HG02840 (cell line): ENCODE data around the gene ARSG.
"Not testable (repeated sequence)": the region's sequence is repeated elsewhere in the genome, so short reads cannot be mapped to it uniquely, and the experiment has no call there.

ENCODE experiments used
- ATAC-seq: cut with Tn5 transposase; IDR thresholded peaks from one replicate; pipeline ENCODE4 v1.9.1; 2021; ENCODE audit warnings: mild to moderate bottlenecking, moderate library complexity, moderate number of reproducible peaks; ENCODE audit not compliant: unreplicated experiment, low FRiP score

The ARSG gene

DNA sequence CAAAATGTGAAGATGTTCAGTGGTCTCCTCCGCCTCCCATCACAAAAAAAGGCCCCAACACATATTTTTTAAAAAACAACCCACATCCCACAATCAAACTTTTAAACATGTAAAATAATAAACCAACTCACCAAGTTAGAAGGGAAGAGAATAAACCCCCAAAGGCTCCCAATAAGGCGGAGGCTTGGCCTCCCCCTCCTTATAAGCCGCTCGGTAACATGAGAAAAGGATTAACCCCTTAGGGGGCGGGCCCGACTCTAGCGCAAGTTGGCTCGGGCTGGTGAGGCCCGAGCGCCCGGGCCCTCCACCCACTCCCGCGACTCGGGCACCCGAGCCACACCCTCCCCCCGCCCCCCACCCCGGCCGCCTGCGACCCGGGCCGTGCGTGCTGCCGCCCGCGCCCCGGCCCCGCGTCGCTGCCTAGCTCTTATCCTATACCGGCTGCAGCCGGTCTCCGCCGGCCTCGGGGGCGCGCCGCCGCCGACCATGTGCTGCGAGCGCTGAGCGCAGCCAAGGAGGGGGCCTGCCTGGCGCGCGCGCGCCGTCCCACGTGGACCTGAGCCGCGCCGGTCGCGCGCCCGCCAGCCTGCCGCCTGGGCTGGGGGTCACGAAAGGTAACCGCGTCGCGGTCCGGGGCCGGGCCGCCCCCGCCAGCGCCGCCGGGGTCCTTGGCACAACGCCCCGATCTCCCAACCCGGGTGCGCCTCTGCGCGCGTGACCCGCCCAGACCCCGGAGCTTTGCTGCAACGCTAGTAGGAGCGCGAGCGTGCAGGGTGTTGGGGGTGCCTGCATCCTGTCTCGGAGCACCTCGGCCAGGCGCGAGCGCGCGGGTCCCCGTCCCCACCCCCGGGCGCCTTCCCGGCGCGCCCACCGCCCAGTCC is at the start of gene ARSG, which contains the start of gene SLC16A6:
ARSG (plus strand) TSS at position 541 of the 881 bp plus-strand sequence. CDS start 15,999 bp downstream, outside the sequence.
SLC16A6 (minus strand) TSS at position 173 of the 881 bp plus-strand sequence. CDS start 12,807 bp downstream, outside the sequence.
- ATAC-seq, result peak; percentile 46

- ATAC-seq, result no peak
Observed at GRCh38 chr17:68246271-68247028, 44.8 kb upstream of the ARSG start.

DNA sequence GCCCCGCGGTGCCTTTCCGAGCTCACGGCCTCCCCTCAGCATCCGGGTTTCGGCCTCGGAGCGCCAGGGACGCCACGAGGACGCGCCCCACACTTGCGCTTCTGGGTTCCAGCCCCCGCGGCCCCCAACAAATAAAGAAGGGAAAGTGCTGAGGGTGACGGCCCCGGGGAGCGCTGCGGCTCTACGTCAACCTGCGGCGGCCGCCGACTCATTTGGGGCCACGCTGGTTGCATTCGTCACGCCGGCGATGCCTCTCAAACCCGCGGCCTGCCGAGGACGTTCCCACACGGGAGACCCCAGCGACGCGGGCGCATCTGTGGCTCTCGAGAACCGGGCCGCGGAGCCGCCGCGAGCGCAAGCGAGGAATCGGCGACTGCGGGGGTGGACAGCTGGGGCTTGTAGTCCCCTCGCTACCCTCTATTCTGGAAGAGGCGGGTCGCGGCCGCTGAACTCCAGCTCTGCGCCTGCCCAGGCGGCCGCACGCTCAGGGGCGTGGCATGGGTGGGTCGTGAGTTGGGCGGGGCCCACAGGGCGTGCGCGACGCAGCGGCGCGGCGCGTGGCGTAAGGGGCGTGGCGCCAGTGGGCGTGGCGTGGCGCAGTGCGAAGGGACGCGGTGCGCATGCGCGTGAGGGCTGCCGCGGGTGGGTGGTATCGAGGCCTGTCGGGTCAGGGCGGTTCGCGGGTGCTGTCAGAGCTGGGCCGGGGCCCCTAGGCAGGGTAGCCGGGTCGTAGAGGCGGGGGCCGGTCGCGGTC is 43.7 kb upstream of the ARSG start, which contains the start of gene AMZ2:
AMZ2 (plus strand) TSS at position 599 of the 754 bp plus-strand sequence. CDS start 2,145 bp downstream, outside the sequence.
- ATAC-seq, result peak; percentile 93

DNA sequence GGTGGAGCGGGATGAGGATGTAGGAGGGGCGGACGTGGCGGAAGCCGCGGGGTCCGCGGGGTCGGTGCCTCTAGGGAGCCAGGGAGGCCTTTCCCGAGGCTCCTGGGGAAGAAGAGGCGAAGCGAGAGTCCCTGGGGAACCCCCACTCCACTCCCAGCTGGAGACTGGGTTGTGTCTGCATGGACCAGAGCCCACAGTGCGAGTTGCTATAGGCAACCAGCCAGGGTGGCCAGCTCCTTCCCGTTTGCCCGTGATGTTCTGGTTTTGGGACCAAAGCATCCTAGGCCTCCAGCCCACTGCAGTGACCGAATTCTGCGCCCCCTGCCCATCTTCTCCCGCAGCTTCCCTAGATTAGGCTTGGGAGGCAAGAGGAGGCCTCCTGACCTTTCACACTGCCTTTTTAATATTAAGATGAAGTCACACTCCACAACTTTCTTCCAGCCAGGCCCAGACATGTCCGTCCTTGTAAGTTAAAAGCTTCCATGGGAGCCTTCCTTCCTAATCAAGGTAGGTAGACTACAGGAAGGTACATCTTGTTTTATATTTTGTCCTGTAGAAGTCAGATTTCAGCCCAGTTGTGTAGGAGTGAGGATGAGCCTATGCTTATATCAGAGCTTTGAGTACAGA is 43.0 kb upstream of the ARSG start:
- ATAC-seq, result peak; percentile 36

GRCh38 chr17:68248891-68249290 is 42.4 kb upstream of the ARSG start:
- ATAC-seq, result no peak

GRCh38 chr17:68249354-68249765 is 41.9 kb upstream of the ARSG start:
- ATAC-seq, result no peak

DNA sequence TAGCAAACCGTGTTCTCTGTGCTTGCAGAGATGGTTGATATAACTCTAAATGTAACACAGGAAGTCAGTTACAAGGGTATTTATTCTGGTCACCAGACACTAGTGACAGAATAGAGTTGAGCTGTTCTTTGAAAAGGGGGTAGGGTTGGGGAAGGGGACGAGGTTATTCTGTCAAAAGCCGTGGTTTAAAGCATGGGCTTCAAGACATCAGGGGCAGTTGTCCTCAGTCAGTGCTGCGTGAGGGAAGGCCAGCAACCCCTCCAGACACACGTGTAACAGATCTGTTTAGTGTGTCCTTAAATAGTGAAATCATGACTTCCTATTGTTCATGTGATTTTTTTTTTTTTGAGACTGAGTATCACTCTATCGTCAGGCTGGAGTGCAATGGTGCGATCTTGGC is 37.9 kb upstream of the ARSG start:
- not testable (repeated sequence) for ATAC-seq

- no peak for ATAC-seq
Observed at GRCh38 chr17:68255151-68255550, 36.1 kb upstream of the ARSG start.

GRCh38 chr17:68255731-68256538 is 35.4 kb upstream of the ARSG start:
- ATAC-seq, result no peak

DNA sequence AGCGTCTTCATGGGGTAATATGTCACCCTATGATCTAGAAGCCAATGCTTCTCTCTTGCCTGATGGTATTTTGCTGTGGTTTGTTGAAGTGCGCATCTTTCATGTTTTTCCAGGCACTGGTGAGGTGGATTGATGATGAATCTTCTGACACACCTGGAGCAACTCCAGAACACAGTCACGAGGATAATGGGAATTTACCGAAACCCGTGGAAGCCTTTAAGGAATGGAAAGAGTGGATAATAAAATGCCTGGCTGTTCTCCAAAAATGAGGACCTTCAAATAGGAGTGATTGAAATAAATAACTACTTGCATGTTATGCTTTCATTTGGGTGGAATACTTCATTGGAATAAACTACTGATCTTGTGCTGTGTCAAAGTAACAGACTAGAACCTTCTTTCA is 34.6 kb upstream of the ARSG start:
- ATAC-seq, result not testable (repeated sequence)

- no peak for ATAC-seq
Observed at GRCh38 chr17:68257934-68258333, 33.4 kb upstream of the ARSG start.

- peak; percentile 86 for ATAC-seq
Observed at GRCh38 chr17:68258890-68259647, 32.2 kb upstream of the ARSG start.

DNA sequence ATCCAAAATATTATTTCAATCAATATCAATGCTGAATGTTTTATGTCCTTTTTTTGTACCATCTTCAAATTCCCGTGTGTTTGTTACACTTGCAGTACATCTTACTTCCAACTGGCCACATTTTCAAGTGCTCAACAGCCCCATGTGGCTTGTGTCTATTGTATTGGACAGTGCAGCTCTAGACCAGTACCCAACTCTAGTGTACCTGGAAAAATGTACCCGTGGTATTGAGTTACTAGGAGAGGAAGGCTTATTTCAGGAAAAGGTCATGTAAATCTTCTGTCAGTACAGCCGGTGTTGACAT is 31.7 kb upstream of the ARSG start:
- ATAC-seq, result not testable (repeated sequence)

- ATAC-seq, result no peak
Observed at GRCh38 chr17:68260051-68260762, 31.1 kb upstream of the ARSG start.

DNA sequence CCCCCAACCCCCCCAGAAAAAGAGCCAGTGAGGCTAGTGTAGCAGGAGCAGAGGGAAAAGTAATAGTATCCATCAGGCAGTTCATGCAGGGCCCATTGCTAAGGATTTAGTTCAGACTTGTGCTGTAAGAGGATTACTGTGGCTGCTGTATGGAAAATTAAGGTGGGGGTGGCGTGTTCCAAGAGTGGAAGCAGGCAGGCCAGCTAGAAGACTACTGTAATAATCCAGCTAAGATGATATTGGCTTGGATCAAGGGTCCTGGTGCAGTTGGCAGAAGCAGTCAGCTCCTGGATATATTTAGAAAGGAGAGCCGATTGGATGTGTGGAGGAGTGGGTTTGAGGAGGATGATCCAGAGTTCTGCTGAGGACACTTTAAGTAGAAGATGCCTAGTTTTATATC is 28.8 kb upstream of the ARSG start:
- not testable (repeated sequence) for ATAC-seq

GRCh38 chr17:68263101-68263681 is 28.1 kb upstream of the ARSG start:
- ATAC-seq, result not testable (repeated sequence)

DNA sequence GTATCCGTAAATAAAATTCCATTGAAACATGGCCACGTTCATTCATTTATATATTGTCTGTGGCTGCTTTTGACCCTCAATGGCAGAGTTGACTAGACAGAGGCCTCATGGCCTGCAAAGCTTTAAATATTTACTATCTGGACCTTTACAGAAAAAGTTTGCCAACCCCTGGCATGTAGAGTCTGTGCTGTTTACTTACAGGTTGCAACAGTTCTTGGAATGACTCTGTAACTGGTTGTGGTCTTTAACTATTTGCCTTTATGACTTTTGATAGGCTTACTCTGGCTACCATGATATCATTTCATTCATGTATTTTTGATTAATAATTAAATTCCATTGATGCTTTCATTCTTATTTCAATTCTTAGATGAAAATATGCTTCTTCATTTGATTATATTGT is 25.5 kb upstream of the ARSG start:
- not testable (repeated sequence) for ATAC-seq

- no peak for ATAC-seq
Observed at GRCh38 chr17:68273722-68274121, 17.6 kb upstream of the ARSG start.
